HG02981 (cell line): Measurements from ENCODE around the gene ZNF335.
"Not testable (repeated sequence)": the region's sequence is repeated elsewhere in the genome, so short reads cannot be mapped to it uniquely, and the experiment has no call there.

ENCODE experiments used
- ATAC-seq: cut with Tn5 transposase; IDR thresholded peaks from one replicate; pipeline ENCODE4 v1.9.1; 2021; ENCODE audit warnings: mild to moderate bottlenecking, moderate library complexity; ENCODE audit not compliant: unreplicated experiment

The ZNF335 gene

GRCh38 chr20:45911486-45912343, 60.3 kb downstream of the ZNF335 start, which contains the start of gene PLTP:
TSS of gene PLTP (minus strand) at chr20:45912155. CDS start at chr20:45911452, 703 bp downstream.
- no peak for ATAC-seq

GRCh38 chr20:45910670-45911485, 61.1 kb downstream of the ZNF335 start:
- peak; percentile 92 for ATAC-seq

- ATAC-seq, result no peak
Measured at GRCh38 chr20:45909817-45910669, 62.0 kb downstream of the ZNF335 start.

- ATAC-seq, result no peak
Measured at GRCh38 chr20:45909336-45909808, 62.6 kb downstream of the ZNF335 start.

- no peak for ATAC-seq
Measured at GRCh38 chr20:45908084-45908483, 63.9 kb downstream of the ZNF335 start.

- ATAC-seq, result no peak
Measured at GRCh38 chr20:45907219-45907948, 64.6 kb downstream of the ZNF335 start.

GRCh38 chr20:45905505-45906079, 66.4 kb downstream of the ZNF335 start:
- no peak for ATAC-seq

GRCh38 chr20:45904583-45905504, 67.2 kb downstream of the ZNF335 start:
- ATAC-seq, result no peak

GRCh38 chr20:45902199-45902701, 69.8 kb downstream of the ZNF335 start:
- ATAC-seq, result no peak

GRCh38 chr20:45901332-45901731, 70.7 kb downstream of the ZNF335 start:
- ATAC-seq, result not testable (repeated sequence)

GRCh38 chr20:45899046-45899835, 72.8 kb downstream of the ZNF335 start:
- no peak for ATAC-seq
